RWPE2 (cell line): ENCODE measurements around the gene CERK.
"Not testable (repeated sequence)": the region's sequence is repeated elsewhere in the genome, so short reads cannot be mapped to it uniquely, and the experiment has no call there.

Source experiments
- ATAC-seq: fragments of 200-7000 bp; cut with Tn5 transposase; 3 replicates; pipeline ENCODE4 v1.9.1; 2021; ENCODE audit warnings: low read depth
- DNase-seq: peaks from one replicate; pipeline ENCODE4 v3.0.0-alpha.2; 2020; ENCODE audit warnings: low spot score
- H3K27ac ChIP-seq: fragments of 450-650 bp; 2 replicates; pipeline ENCODE4 v1.5.1; 2017; ENCODE audit warnings: mild to moderate bottlenecking; ENCODE audit not compliant: poor library complexity, severe bottlenecking
- H3K27me3 ChIP-seq: fragments of 250-450 bp; sonication (Bioruptor Pico); 2 replicates; pipeline ENCODE4 v1.5.1; 2021; ENCODE audit warnings: mild to moderate bottlenecking, moderate library complexity; ENCODE audit not compliant: insufficient read depth, poor library complexity, severe bottlenecking
- H3K36me3 ChIP-seq: fragments of 250-450 bp; sonication (Bioruptor Pico); 2 replicates; pipeline ENCODE4 v1.5.1; 2020; ENCODE audit warnings: low read depth, mild to moderate bottlenecking, moderate library complexity
- H3K4me1 ChIP-seq: fragments of 250-450 bp; sonication (Bioruptor Pico); 2 replicates; pipeline ENCODE4 v1.5.1; 2021; ENCODE audit warnings: mild to moderate bottlenecking, moderate library complexity; ENCODE audit not compliant: insufficient read depth, poor library complexity, severe bottlenecking
- H3K4me3 ChIP-seq: fragments of 250-450 bp; sonication (Bioruptor Pico); 2 replicates; pipeline ENCODE4 v1.5.1; 2021; ENCODE audit warnings: mild to moderate bottlenecking, moderate library complexity; ENCODE audit not compliant: severe bottlenecking
- H3K9me3 ChIP-seq: fragments of 250-450 bp; sonication (Bioruptor Pico); 2 replicates; pipeline ENCODE4 v1.5.1; 2021; ENCODE audit warnings: mild to moderate bottlenecking, moderate library complexity; ENCODE audit not compliant: severe bottlenecking
- CTCF ChIP-seq: fragments of 450-650 bp; IDR thresholded peaks from one replicate; pipeline ENCODE4 v1.5.1; 2017; ENCODE audit warnings: mild to moderate bottlenecking, moderate library complexity; ENCODE audit not compliant: poor library complexity, severe bottlenecking

CERK gene, protein sequence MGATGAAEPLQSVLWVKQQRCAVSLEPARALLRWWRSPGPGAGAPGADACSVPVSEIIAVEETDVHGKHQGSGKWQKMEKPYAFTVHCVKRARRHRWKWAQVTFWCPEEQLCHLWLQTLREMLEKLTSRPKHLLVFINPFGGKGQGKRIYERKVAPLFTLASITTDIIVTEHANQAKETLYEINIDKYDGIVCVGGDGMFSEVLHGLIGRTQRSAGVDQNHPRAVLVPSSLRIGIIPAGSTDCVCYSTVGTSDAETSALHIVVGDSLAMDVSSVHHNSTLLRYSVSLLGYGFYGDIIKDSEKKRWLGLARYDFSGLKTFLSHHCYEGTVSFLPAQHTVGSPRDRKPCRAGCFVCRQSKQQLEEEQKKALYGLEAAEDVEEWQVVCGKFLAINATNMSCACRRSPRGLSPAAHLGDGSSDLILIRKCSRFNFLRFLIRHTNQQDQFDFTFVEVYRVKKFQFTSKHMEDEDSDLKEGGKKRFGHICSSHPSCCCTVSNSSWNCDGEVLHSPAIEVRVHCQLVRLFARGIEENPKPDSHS

DNA sequence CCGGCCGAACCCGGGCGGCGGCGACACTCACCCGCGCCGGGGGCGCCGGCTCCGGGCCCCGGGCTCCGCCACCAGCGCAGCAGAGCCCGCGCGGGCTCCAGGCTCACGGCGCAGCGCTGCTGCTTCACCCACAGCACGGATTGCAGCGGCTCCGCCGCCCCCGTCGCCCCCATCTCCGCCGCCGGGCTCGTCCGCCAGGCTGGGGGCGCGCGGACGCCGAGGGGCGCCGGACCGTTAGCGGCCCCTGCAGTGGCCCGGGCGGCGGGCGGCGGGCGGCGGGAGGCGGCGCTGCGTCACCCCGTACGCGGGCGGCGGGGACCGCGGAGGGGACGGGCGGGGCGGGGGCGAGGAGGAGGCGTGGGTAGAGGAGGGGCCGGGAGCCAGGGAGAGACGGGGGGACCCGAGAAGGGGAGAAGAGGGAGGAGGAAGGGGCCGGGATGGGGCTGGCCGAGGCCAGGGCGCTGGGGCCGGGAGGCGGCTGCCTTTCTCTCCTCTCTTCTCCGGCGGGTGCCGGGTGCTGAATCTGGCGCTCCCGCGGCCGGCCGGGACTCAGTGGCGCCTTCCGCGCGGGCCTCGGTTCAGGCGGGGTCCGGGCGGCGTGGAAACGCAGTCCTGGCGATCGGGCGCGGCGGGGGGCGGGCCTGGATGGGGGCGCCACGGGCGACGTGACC, at the start of gene CERK:
Gene CERK, minus strand, starts transcription at position 277 of the 671 bp plus-strand sequence. Its CDS starts 104 bp downstream, at position 173.
- Histone ChIP-seq H3K4me1 (peaks cover 9% of the 10 kb centered on the region), H3K27ac (peak within 1 kb of the TSS; percentile 80), H3K27me3 (no peaks in the 10 kb centered on the region), H3K36me3 (peaks cover 7% of the 10 kb centered on the region; the same call in 1 of the 2 replicates), H3K9me3 (no peaks in the 10 kb centered on the region), H3K4me3 (peak within 1 kb of the TSS; percentile 95)
- TF ChIP-seq CTCF = no peak
- DNase-seq = no peak
- ATAC-seq = peak; percentile 43

DNA sequence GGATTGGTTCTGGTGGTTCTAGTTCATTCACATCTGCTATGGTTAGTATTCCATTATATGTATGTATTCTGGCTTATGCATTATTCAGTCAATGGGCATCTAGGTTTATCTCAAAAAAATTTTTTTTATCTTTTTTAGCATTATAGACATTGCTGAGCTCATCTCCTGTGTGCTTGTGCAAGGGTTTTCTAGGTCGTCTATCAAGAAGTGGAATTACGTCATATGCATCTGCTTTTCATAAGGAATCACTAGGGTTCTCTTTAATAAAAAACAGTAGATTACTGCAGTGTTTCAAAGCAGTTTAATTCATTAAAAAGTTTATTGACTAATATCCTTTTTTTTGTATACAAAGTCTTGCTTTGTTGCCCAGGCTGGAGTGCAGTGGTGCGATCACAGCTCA, 45.7 kb upstream of the CERK start:
- Histone ChIP-seq H3K9me3 (peaks cover 3% of the 10 kb centered on the region), H3K36me3 (no peaks in the 10 kb centered on the region), H3K27ac (no peak overlapping the region), H3K4me3 (no peak overlapping the region), H3K27me3 (no peaks in the 10 kb centered on the region), H3K4me1 (no peaks in the 10 kb centered on the region)
- DNase-seq (no peak), ATAC-seq (no peak)
- no peak for TF ChIP-seq CTCF

DNA sequence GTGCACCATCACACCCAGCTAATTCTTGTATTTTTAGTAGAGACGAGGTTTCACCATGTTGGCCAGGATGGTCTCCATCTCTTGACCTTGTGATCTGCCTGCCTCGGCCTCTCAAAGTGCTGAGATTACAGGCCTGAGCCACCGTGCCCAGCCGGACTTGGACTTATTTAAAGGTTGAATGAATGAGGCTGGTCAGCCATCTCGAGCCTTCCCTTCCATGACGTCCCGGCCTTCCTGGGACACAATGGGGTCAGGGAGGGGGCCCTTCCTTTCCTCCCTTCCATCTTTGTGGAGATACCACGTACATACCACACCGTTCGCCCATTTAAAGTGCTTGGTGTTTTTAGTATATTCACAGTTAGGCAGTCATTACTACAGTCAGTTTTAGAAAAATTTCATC, 44.1 kb upstream of the CERK start:
- not testable (repeated sequence) for DNase-seq, H3K27ac ChIP-seq, H3K4me3 ChIP-seq, ATAC-seq, H3K9me3 ChIP-seq, H3K4me1 ChIP-seq, H3K36me3 ChIP-seq, H3K27me3 ChIP-seq

- no peaks in the 10 kb centered on the region for H3K4me1 ChIP-seq
- ATAC-seq = no peak
- H3K9me3 ChIP-seq = peaks cover 3% of the 10 kb centered on the region
- H3K27me3 ChIP-seq = no peaks in the 10 kb centered on the region
- no peak for DNase-seq
- H3K4me3 ChIP-seq = no peak overlapping the region
- H3K27ac ChIP-seq = no peak overlapping the region
- H3K36me3 ChIP-seq = no peaks in the 10 kb centered on the region
- no peak for TF ChIP-seq CTCF
Observed at GRCh38 chr22:46781291-46781690, 43.2 kb upstream of the CERK start.

- Histone ChIP-seq H3K27ac (no peak overlapping the region), H3K9me3 (no peaks in the 10 kb centered on the region), H3K27me3 (no peaks in the 10 kb centered on the region), H3K4me1 (peaks cover 5% of the 10 kb centered on the region), H3K36me3 (no peaks in the 10 kb centered on the region), H3K4me3 (no peak overlapping the region)
- DNase-seq (no peak), ATAC-seq (no peak)
- TF ChIP-seq CTCF = no peak
Observed at GRCh38 chr22:46780453-46780852, 42.4 kb upstream of the CERK start.
